Measurements from ENCODE around the gene CARMIL1. TPM values are rescaled to one million over a fixed set of nuclear protein-coding genes. Genes with fewer than 3 reads are reported as not detected.

CARMIL1 gene
- total RNA-seq, 1 donor from 2014 or later = 10.3 TPM

- DNase-seq (ENCODE audit: low spot score) = no peak
Observed at GRCh38 chr6:25307805-25308494, 28.8 kb downstream of the CARMIL1 start.

- DNase-seq (ENCODE audit: low spot score) = no peak
Observed at GRCh38 chr6:25309886-25310285, 30.7 kb downstream of the CARMIL1 start.

GRCh38 chr6:25311331-25311840 is 32.2 kb downstream of the CARMIL1 start:
- no peak for DNase-seq (ENCODE audit: low spot score)

- DNase-seq (ENCODE audit: low spot score) = no peak
Observed at GRCh38 chr6:25312034-25312620, 33.0 kb downstream of the CARMIL1 start.

GRCh38 chr6:25312703-25313102 is 33.5 kb downstream of the CARMIL1 start:
- DNase-seq (ENCODE audit: low spot score) = no peak

- no peak for DNase-seq (ENCODE audit: low spot score)
Observed at GRCh38 chr6:25314509-25315175, 35.5 kb downstream of the CARMIL1 start.

- DNase-seq (ENCODE audit: low spot score) = no peak
Observed at GRCh38 chr6:25315194-25316177, 36.3 kb downstream of the CARMIL1 start.

GRCh38 chr6:25316626-25317025 is 37.5 kb downstream of the CARMIL1 start:
- no peak for DNase-seq (ENCODE audit: low spot score)

- no peak for DNase-seq (ENCODE audit: low spot score)
Observed at GRCh38 chr6:25318589-25318988, 39.4 kb downstream of the CARMIL1 start.

GRCh38 chr6:25320459-25320858 is 41.3 kb downstream of the CARMIL1 start:
- no peak for DNase-seq (ENCODE audit: low spot score)

- no peak for DNase-seq (ENCODE audit: low spot score)
Observed at GRCh38 chr6:25322692-25323091, 43.5 kb downstream of the CARMIL1 start.

GRCh38 chr6:25324066-25324762 is 45.0 kb downstream of the CARMIL1 start:
- DNase-seq (ENCODE audit: low spot score) = no peak

GRCh38 chr6:25326126-25326525 is 47.0 kb downstream of the CARMIL1 start:
- no peak for DNase-seq (ENCODE audit: low spot score)

GRCh38 chr6:25326960-25327359 is 47.8 kb downstream of the CARMIL1 start:
- DNase-seq (ENCODE audit: low spot score) = no peak

GRCh38 chr6:25327432-25327831 is 48.3 kb downstream of the CARMIL1 start:
- DNase-seq (ENCODE audit: low spot score) = no peak

- no peak for DNase-seq (ENCODE audit: low spot score)
Observed at GRCh38 chr6:25329161-25329817, 50.1 kb downstream of the CARMIL1 start.

GRCh38 chr6:25329982-25330381 is 50.8 kb downstream of the CARMIL1 start:
- no peak for DNase-seq (ENCODE audit: low spot score)

GRCh38 chr6:25330796-25331685 is 51.9 kb downstream of the CARMIL1 start:
- no peak for DNase-seq (ENCODE audit: low spot score)

GRCh38 chr6:25332165-25332564 is 53.0 kb downstream of the CARMIL1 start:
- DNase-seq (ENCODE audit: low spot score) = no peak

Data from mesenteric fat pad (tissue), 1 donor.